IMR-90 (cell line): ENCODE measurements around the gene MAP2K5. TPM values are rescaled to one million over a fixed set of nuclear protein-coding genes. Genes with fewer than 3 reads are reported as not detected.
"Not testable (repeated sequence)": the region's sequence is repeated elsewhere in the genome, so short reads cannot be mapped to it uniquely, and the experiment has no call there.

Source experiments
- ATAC-seq: fragments of 200-7000 bp; cut with Tn5 transposase; 2 replicates; pipeline ENCODE4 v1.9.1; 2020; ENCODE audit warnings: low read depth, mild to moderate bottlenecking, moderate library complexity
- BruUV-seq: library from RNA; stranded (reverse); fragments of 400-500 nt; replicated peaks from 2 replicates; lab custom pipeline; 2021; lab: Mats Ljungman, UMichigan
- CTCF ChIA-PET: fragments of 300-600 bp; formaldehyde crosslinking; extraction: SDS; loops from one replicate; lab custom pipeline; 2021; ENCODE audit warnings: antibody characterized with exemption; lab: Yijun Ruan, JAX
- POLR2A ChIA-PET: fragments of 300-600 bp; sonication (Branson Sonifier 250); formaldehyde crosslinking; loops from one replicate; lab custom pipeline; 2022; ENCODE audit warnings: antibody characterized with exemption; ENCODE audit not compliant: unreplicated experiment; lab: Charles Lee
- DNase-seq: peaks from one replicate; pipeline ENCODE4 v3.0.0; 2013
- H2AFZ ChIP-seq: replicated peaks from 2 replicates; pipeline ENCODE3; 2013; ENCODE audit warnings: low read length, mild to moderate bottlenecking; ENCODE audit not compliant: poor library complexity
- H2AK5ac ChIP-seq: 2 replicates; pipeline ENCODE4 v1.6.1; 2013; ENCODE audit warnings: low read depth, low read length, inconsistent platforms
- H2AK9ac ChIP-seq: replicated peaks from 2 replicates; pipeline ENCODE3; 2013; ENCODE audit warnings: mild to moderate bottlenecking, low read depth, low read length, moderate library complexity; ENCODE audit not compliant: poor library complexity
- H2BK120ac ChIP-seq: 2 replicates; pipeline ENCODE4 v1.6.1; 2013; ENCODE audit warnings: low read depth, low read length, inconsistent platforms
- H2BK15ac ChIP-seq: 3 replicates; pipeline ENCODE4 v1.6.1; 2013; ENCODE audit warnings: low read depth, low read length, inconsistent platforms
- H2BK20ac ChIP-seq: 2 replicates; pipeline ENCODE4 v1.6.1; 2013; ENCODE audit warnings: low read depth, mild to moderate bottlenecking, inconsistent platforms, low read length, moderate library complexity
- H2BK5ac ChIP-seq: 2 replicates; pipeline ENCODE4 v1.6.1; 2013; ENCODE audit warnings: mild to moderate bottlenecking, low read depth, low read length, inconsistent platforms; ENCODE audit not compliant: poor library complexity, severe bottlenecking
- H3K14ac ChIP-seq: replicated peaks from 2 replicates; pipeline ENCODE4 v1.6.1; 2013; ENCODE audit warnings: low read depth, low read length, inconsistent platforms
- H3K18ac ChIP-seq: 2 replicates; pipeline ENCODE4 v1.6.1; 2013; ENCODE audit warnings: low read depth, low read length, control low read depth
- H3K23ac ChIP-seq: 2 replicates; pipeline ENCODE4 v1.6.1; 2013; ENCODE audit warnings: low read depth, low read length, inconsistent platforms
- H3K27ac ChIP-seq: 2 replicates; pipeline ENCODE4 v1.5.1; 2013; ENCODE audit warnings: mild to moderate bottlenecking, control low read depth, low read length; ENCODE audit not compliant: insufficient read depth
- H3K27me3 ChIP-seq: 2 replicates; pipeline ENCODE4 v1.6.1; 2013; ENCODE audit warnings: low read length; ENCODE audit not compliant: control insufficient read depth, insufficient read depth
- H3K36me3 ChIP-seq: 2 replicates; pipeline ENCODE4 v1.6.1; 2013; ENCODE audit warnings: low read length, mixed read lengths; ENCODE audit not compliant: control insufficient read depth, insufficient read depth
- H3K4ac ChIP-seq: 2 replicates; pipeline ENCODE4 v1.6.1; 2013; ENCODE audit warnings: low read depth, low read length, inconsistent platforms
- H3K4me1 ChIP-seq: 2 replicates; pipeline ENCODE4 v1.6.1; 2013; ENCODE audit warnings: low read length, mixed read lengths; ENCODE audit not compliant: control insufficient read depth, insufficient read depth
- H3K4me2 ChIP-seq: 2 replicates; pipeline ENCODE4 v1.6.1; 2013; ENCODE audit warnings: low read depth, mild to moderate bottlenecking, control low read depth, low read length, moderate library complexity
- H3K4me3 ChIP-seq: 2 replicates; pipeline ENCODE4 v1.5.1; 2013; ENCODE audit warnings: low read depth, mild to moderate bottlenecking, control low read depth, low read length, moderate library complexity; ENCODE audit not compliant: insufficient read depth
- H3K56ac ChIP-seq: 2 replicates; pipeline ENCODE4 v1.6.1; 2013; ENCODE audit warnings: low read length, inconsistent platforms; ENCODE audit not compliant: insufficient read depth; ENCODE audit errors: extremely low read depth
- H3K79me1 ChIP-seq, 2 experiments: 2 replicates each; pipeline ENCODE4 v1.6.1; 2013; ENCODE audit warnings: low read length in 2 of 2, inconsistent platforms in 1 of 2, low read depth in 1 of 2
- H3K9ac ChIP-seq: 2 replicates; pipeline ENCODE4 v1.6.1; 2013; ENCODE audit warnings: low read depth, low read length, control low read depth
- H3K9me1 ChIP-seq: 2 replicates; pipeline ENCODE4 v1.6.1; 2013; ENCODE audit warnings: low read length, inconsistent platforms; ENCODE audit not compliant: insufficient read depth
- H3K9me3 ChIP-seq: 2 replicates; pipeline ENCODE4 v1.6.1; 2013; ENCODE audit warnings: low read length; ENCODE audit not compliant: control insufficient read depth, insufficient read depth
- H4K20me1 ChIP-seq: 2 replicates; pipeline ENCODE4 v1.6.1; 2013; ENCODE audit warnings: low read length, inconsistent platforms; ENCODE audit not compliant: insufficient read depth
- H4K5ac ChIP-seq: 2 replicates; pipeline ENCODE4 v1.6.1; 2013; ENCODE audit warnings: mild to moderate bottlenecking, low read depth, low read length, control low read depth
- H4K8ac ChIP-seq, 2 experiments: 2 replicates each; pipeline ENCODE4 v1.6.1; 2013; ENCODE audit warnings: low read depth in 2 of 2, low read length in 2 of 2, control low read depth in 1 of 2, inconsistent platforms in 1 of 2
- H4K91ac ChIP-seq: 2 replicates; pipeline ENCODE4 v1.6.1; 2013; ENCODE audit warnings: low read depth, low read length, inconsistent platforms; ENCODE audit not compliant: insufficient read depth
- WGBS, 2 experiments: methylation state at CpG; one replicate each; pipeline versions ENCODE4 v1.1.5 to v1.1.7; 2013; ENCODE audit warnings: missing lambda C conversion rate in 2 of 2; ENCODE audit not compliant: insufficient read length in 1 of 2; ENCODE audit errors: extremely low coverage in 2 of 2; 5-methylcytosine and 5-hydroxymethylcytosine counted together
- dilution Hi-C: fragments of 300-500 bp; cut with HindIII; formaldehyde crosslinking; loops from one replicate; pipeline ENCODE4 v1.14.3; 2018; ENCODE audit warnings: low sequenced_read_pairs; ENCODE audit not compliant: unreplicated experiment
- in situ Hi-C: fragments of 300-500 bp; cut with MboI; formaldehyde crosslinking; loops from 3 replicates; pipeline ENCODE4 v1.14.3; 2019; ENCODE audit warnings: low sequenced_read_pairs, inconsistent platforms, mixed read lengths
- intact Hi-C: fragments of 100-400 bp; cut with micrococcal nuclease; formaldehyde crosslinking; loops from 2 replicates; pipeline ENCODE4 v1.10.0; 2022
- polyA plus RNA-seq, 3 experiments: library from polyadenylated mRNA; depleted of rRNA; stranded (reverse); fragments of >200 nt; gene quantifications; 2 replicates each; pipeline ENCODE4 v1.2.3, GENCODE V29; 2012; ENCODE audit warnings: low replicate concordance in 1 of 3
- total RNA-seq: library from RNA; depleted of rRNA; stranded (reverse); fragments of >200 nt; gene quantifications from 2 replicates; pipeline ENCODE4 v1.2.3, GENCODE V29; 2012

The MAP2K5 gene
- total and polyA plus RNA-seq, 2 of the 4 experiments (the other 2 are of a cell fraction) = 1.6 to 6.1 TPM

- H3K27ac ChIP-seq, H3K18ac ChIP-seq, BruUV-seq, H3K36me3 ChIP-seq, dilution Hi-C loops, H3K9ac ChIP-seq, H3K4me2 ChIP-seq, H3K56ac ChIP-seq, H2BK20ac ChIP-seq, H3K9me1 ChIP-seq, H4K20me1 ChIP-seq, H2AFZ ChIP-seq, H3K79me1 ChIP-seq, intact Hi-C loops, H2BK5ac ChIP-seq, H3K27me3 ChIP-seq, H3K4me3 ChIP-seq, H2AK9ac ChIP-seq, H3K9me3 ChIP-seq, H3K23ac ChIP-seq, H4K8ac ChIP-seq, H3K4me1 ChIP-seq, H3K14ac ChIP-seq, H4K91ac ChIP-seq, H2BK120ac ChIP-seq, in situ Hi-C loops, H3K4ac ChIP-seq, H4K5ac ChIP-seq, H2AK5ac ChIP-seq, H2BK15ac ChIP-seq: not testable (repeated sequence)
- peak; percentile 60 for ATAC-seq
- ChIA-PET POLR2A (interaction anchor here (0.7 kb wide), 1 partner anchor 73 kb away, joined by 10 read pairs; no protein-coding TSS in a partner anchor), CTCF (interaction anchor here (1.1 kb wide), 1 partner anchor 1686 kb away, joined by 3 read pairs; no protein-coding TSS in a partner anchor)
- DNase-seq = peak; percentile 7
- WGBS, 2 experiments = no CpG with 5 or more reads among the region's 6 CpGs
Measured at GRCh38 chr15:67615131-67615534, 72.6 kb downstream of the MAP2K5 start.
